Left ventricle myocardium inferior (tissue), 1 donor: Measurements from ENCODE around the gene ANTXR2. TPM values are rescaled to one million over a fixed set of nuclear protein-coding genes. Genes with fewer than 3 reads are reported as not detected.

Experiments used
- DNase-seq: peaks from one replicate; pipeline ENCODE4 v3.0.0-alpha.2; 2020
- H3K27ac ChIP-seq: fragments of 200-600 bp; replicated peaks from 2 replicates; pipeline ENCODE4 v1.8.0; 2021
- H3K27me3 ChIP-seq: fragments of 200-600 bp; 2 replicates; pipeline ENCODE4 v1.8.0; 2021; ENCODE audit warnings: low read depth
- H3K36me3 ChIP-seq: fragments of 200-600 bp; 2 replicates; pipeline ENCODE4 v1.8.0; 2021
- H3K4me1 ChIP-seq: fragments of 200-600 bp; 2 replicates; pipeline ENCODE4 v1.8.0; 2021
- H3K4me3 ChIP-seq: fragments of 200-600 bp; 2 replicates; pipeline ENCODE4 v1.8.0; 2021; ENCODE audit warnings: mild to moderate bottlenecking, moderate library complexity
- H3K9me3 ChIP-seq: fragments of 200-600 bp; replicated peaks from 2 replicates; pipeline ENCODE4 v1.8.0; 2021
- CTCF ChIP-seq: fragments of 200-600 bp; IDR thresholded peaks from 2 replicates; pipeline ENCODE4 v1.8.0; 2021; ENCODE audit warnings: antibody characterized with exemption, mild to moderate bottlenecking, borderline replicate concordance
- intact Hi-C: fragments of 100-400 bp; cut with micrococcal nuclease; formaldehyde crosslinking; loops from one replicate; pipeline ENCODE4 v1.11.0; 2022
- total RNA-seq: library from RNA; stranded (reverse); fragmentation: NEBNext Ultra II Directional; extraction: Animal tissue kit (Norgen Biotek cat#: 25700); gene quantifications from one replicate; pipeline ENCODE4 v1.2.1, GENCODE V29; 2021
- donor health status: DM: no; HTN: yes; CAD: no; lungs with severe emphysema.

The ANTXR2 gene
- total RNA-seq, 1 donor from 2014 or later, result 42.4 TPM

GRCh38 chr4:79922011-79922410, 151.0 kb downstream of the ANTXR2 start:
- intact Hi-C loops, result no loop called here
- Histone ChIP-seq H3K36me3 (no peaks in the 10 kb centered on the region), H3K4me1 (no peaks in the 10 kb centered on the region), H3K27ac (no peak overlapping the region), H3K9me3 (no peaks in the 10 kb centered on the region), H3K4me3 (no peak overlapping the region), H3K27me3 (no peaks in the 10 kb centered on the region)
- TF ChIP-seq CTCF, result no peak
- no peak for DNase-seq

- intact Hi-C loops, result no loop called here
- Histone ChIP-seq H3K4me3 (no peak overlapping the region), H3K4me1 (peaks cover 2% of the 10 kb centered on the region)
These were observed 152.7 kb downstream of the ANTXR2 start for GRCh38 chr4:79920163-79920853.

GRCh38 chr4:79918292-79918691, 154.7 kb downstream of the ANTXR2 start:
- H3K4me1 ChIP-seq, result peaks cover 11% of the 10 kb centered on the region
- no peaks in the 10 kb centered on the region for H3K36me3 ChIP-seq
- H3K9me3 ChIP-seq, result no peaks in the 10 kb centered on the region
- H3K4me3 ChIP-seq, result no peak overlapping the region
- no peaks in the 10 kb centered on the region for H3K27me3 ChIP-seq
- intact Hi-C loops, result no loop called here
- TF ChIP-seq CTCF, result no peak
- H3K27ac ChIP-seq, result no peak overlapping the region
- no peak for DNase-seq

More at GRCh38 chr4:79920163-79920853, 152.7 kb downstream of the ANTXR2 start:
- Histone ChIP-seq H3K27me3 (no peaks in the 10 kb centered on the region), H3K27ac (no peak overlapping the region), H3K36me3 (no peaks in the 10 kb centered on the region), H3K9me3 (no peaks in the 10 kb centered on the region)
- no peak for TF ChIP-seq CTCF
- no peak for DNase-seq

GRCh38 chr4:79917246-79917645, 155.8 kb downstream of the ANTXR2 start:
- H3K36me3 ChIP-seq, result no peaks in the 10 kb centered on the region
- H3K27me3 ChIP-seq, result no peaks in the 10 kb centered on the region
- peaks cover 11% of the 10 kb centered on the region for H3K4me1 ChIP-seq
- intact Hi-C loops, result no loop called here
- DNase-seq, result no peak
- peak; percentile 60 for TF ChIP-seq CTCF
- H3K9me3 ChIP-seq, result no peaks in the 10 kb centered on the region
- H3K27ac ChIP-seq, result no peak overlapping the region
- H3K4me3 ChIP-seq, result no peak overlapping the region

- no peaks in the 10 kb centered on the region for H3K9me3 ChIP-seq
- no peaks in the 10 kb centered on the region for H3K27me3 ChIP-seq
- DNase-seq, result no peak
- H3K4me1 ChIP-seq, result peaks cover 11% of the 10 kb centered on the region
- TF ChIP-seq CTCF, result no peak
- H3K36me3 ChIP-seq, result no peaks in the 10 kb centered on the region
- H3K27ac ChIP-seq, result no peak overlapping the region
- intact Hi-C loops, result no loop called here
- no peak overlapping the region for H3K4me3 ChIP-seq
These were observed 157.8 kb downstream of the ANTXR2 start for GRCh38 chr4:79915246-79915645.
